ENCODE data around the gene CELSR3. TPM values are rescaled to one million over a fixed set of nuclear protein-coding genes. Genes with fewer than 3 reads are reported as not detected.

Gene CELSR3
- total RNA-seq, 4 donors from 2014 or later = 0.33 to 1.3 (median 0.63) TPM

DNA sequence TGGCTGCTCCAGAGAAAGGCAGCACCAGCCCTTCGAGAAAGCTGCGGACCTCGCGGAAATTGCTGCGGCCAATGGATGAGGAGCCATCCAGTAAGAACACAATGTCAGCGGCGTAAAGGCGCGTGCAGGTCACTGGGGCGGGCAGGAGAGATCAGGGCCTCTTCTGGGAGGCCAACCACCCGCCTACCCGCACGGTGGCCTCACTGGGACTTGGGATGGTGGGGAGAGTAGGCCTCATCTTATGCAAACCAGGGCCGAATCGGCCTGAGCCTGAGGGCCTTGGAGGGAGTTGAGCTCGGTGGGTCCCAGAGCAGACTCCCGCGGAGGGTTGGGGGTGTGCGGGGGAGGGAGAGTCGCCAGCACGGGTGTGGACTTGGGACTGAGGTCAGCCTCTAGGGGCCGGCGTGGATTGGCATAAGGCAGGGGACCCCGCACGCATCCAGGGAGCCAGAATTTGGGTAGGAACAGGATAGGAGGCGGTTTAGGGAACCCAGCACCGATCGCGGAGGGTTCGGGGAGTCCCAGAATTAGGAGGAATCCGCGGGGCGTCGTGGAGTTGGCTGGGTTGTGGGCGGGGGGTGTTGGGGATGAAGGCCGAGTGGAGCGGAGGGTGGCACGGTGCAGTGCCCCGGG lies 68.2 kb downstream of the CELSR3 start:
- H3K4me1 ChIP-seq = peaks cover 37 to 54% (median 43%) of the 10 kb centered on the region in 4 donors
- 37% methylated on average over 38 of the region's 39 CpGs for WGBS
- no peak overlapping the region for H3K27ac ChIP-seq (replicated peaks in 1 of 4)
- intact Hi-C loops (cut with DNase I) = no loop called here
- no peak for DNase-seq (ENCODE audit: extremely low spot score)
- TF ChIP-seq POLR2AphosphoS5 (IDR thresholded peaks at IDR 0.05) = no peak
- TF ChIP-seq, protein P1, sequence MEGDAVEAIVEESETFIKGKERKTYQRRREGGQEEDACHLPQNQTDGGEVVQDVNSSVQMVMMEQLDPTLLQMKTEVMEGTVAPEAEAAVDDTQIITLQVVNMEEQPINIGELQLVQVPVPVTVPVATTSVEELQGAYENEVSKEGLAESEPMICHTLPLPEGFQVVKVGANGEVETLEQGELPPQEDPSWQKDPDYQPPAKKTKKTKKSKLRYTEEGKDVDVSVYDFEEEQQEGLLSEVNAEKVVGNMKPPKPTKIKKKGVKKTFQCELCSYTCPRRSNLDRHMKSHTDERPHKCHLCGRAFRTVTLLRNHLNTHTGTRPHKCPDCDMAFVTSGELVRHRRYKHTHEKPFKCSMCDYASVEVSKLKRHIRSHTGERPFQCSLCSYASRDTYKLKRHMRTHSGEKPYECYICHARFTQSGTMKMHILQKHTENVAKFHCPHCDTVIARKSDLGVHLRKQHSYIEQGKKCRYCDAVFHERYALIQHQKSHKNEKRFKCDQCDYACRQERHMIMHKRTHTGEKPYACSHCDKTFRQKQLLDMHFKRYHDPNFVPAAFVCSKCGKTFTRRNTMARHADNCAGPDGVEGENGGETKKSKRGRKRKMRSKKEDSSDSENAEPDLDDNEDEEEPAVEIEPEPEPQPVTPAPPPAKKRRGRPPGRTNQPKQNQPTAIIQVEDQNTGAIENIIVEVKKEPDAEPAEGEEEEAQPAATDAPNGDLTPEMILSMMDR (IDR thresholded peaks at IDR 0.05) = no peak
- no peak for TF ChIP-seq EP300 (IDR thresholded peaks at IDR 0.05)
- no peak for TF ChIP-seq POLR2A (IDR thresholded peaks at IDR 0.05; ENCODE audit: low read depth)
- H3K36me3 ChIP-seq = peaks cover 6 to 26% (median 23%) of the 10 kb centered on the region in 4 donors
- H3K27me3 ChIP-seq = peaks cover 0 to 38% (median 0%) of the 10 kb centered on the region in 4 donors
- H3K4me3 ChIP-seq = peak overlapping the region; percentile 36 to 54 (median 43)
- no peaks in the 10 kb centered on the region for H3K9me3 ChIP-seq

DNA sequence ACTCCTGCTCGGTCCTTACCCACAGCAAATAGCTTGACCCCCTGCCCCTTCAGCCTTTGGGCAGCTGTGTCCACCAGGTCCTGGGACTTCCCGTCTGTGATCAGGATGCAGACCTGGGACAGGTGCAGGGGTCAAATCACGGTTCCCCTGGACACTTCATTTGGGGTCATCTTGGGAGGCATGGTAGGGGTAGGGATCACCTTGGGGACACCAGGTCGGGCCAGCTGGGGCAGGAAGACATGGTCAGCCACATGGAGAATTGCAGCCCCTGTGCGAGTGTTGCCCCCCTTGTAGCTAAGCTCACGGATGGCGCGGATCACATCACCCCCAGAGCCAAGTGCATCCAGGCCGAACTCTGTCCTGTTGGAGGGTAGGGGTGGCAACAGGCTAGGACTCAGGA lies 69.3 kb downstream of the CELSR3 start:
- Histone ChIP-seq H3K4me3 (no peak overlapping the region), H3K27ac (replicated peaks in 1 of 4) (no peak overlapping the region), H3K4me1 (peaks cover 25 to 42% (median 31%) of the 10 kb centered on the region in 4 donors), H3K9me3 (no peaks in the 10 kb centered on the region), H3K27me3 (peaks cover 0 to 45% (median 0%) of the 10 kb centered on the region in 4 donors), H3K36me3 (peaks cover 0 to 19% (median 11%) of the 10 kb centered on the region in 4 donors)
- intact Hi-C loops (cut with DNase I) = no loop called here
- 88% methylated on average over 5 of the region's 9 CpGs for WGBS
- TF ChIP-seq POLR2A (IDR thresholded peaks at IDR 0.05; ENCODE audit: low read depth) (no peak), EP300 (IDR thresholded peaks at IDR 0.05) (no peak), POLR2AphosphoS5 (IDR thresholded peaks at IDR 0.05) (no peak)
- TF ChIP-seq, protein P1 (IDR thresholded peaks at IDR 0.05) = no peak
- DNase-seq (ENCODE audit: extremely low spot score) = no peak

DNA sequence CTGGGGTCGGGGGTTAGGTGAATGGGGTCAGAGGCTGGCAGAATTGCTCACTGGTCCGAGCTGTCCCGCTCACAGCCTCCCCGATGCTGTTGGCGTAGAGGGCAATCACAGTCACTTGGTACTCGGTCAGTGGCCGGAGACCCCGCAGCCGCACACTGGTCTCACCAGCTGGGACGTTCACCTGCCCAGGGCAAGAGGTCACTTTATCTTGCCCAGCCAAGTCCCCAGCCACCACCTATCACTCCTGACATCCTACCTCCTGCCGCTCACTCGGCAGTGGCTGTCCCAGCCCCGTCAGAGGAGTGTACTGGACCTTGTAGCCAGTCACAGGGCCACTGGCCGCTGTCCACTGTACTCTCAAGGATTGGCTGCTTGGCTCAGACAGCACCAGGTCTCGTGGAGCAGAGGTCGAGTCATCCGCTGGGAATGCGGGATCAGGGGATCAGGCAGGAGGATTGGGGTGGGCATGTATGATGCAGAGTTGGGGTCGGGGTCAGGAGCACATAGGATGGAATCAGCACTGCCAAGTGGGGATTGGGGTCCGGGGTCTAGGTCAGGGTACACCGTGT lies 70.1 kb downstream of the CELSR3 start:
- TF ChIP-seq POLR2AphosphoS5 (IDR thresholded peaks at IDR 0.05) = no peak
- TF ChIP-seq POLR2A (IDR thresholded peaks at IDR 0.05; ENCODE audit: low read depth) = no peak
- TF ChIP-seq, protein P1 (IDR thresholded peaks at IDR 0.05) = no peak
- no peak for TF ChIP-seq EP300 (IDR thresholded peaks at IDR 0.05)
- intact Hi-C loops (cut with DNase I) = no loop called here
- Histone ChIP-seq H3K36me3 (peaks cover 0 to 22% (median 4%) of the 10 kb centered on the region in 4 donors), H3K27me3 (peaks cover 0 to 46% (median 0%) of the 10 kb centered on the region in 4 donors), H3K9me3 (no peaks in the 10 kb centered on the region), H3K27ac (replicated peaks in 1 of 4) (no peak overlapping the region), H3K4me3 (no peak overlapping the region), H3K4me1 (peaks cover 21 to 34% (median 24%) of the 10 kb centered on the region in 4 donors)
- WGBS = 96% methylated on average over 9 of the region's 21 CpGs
- no peak for DNase-seq (ENCODE audit: extremely low spot score)

DNA sequence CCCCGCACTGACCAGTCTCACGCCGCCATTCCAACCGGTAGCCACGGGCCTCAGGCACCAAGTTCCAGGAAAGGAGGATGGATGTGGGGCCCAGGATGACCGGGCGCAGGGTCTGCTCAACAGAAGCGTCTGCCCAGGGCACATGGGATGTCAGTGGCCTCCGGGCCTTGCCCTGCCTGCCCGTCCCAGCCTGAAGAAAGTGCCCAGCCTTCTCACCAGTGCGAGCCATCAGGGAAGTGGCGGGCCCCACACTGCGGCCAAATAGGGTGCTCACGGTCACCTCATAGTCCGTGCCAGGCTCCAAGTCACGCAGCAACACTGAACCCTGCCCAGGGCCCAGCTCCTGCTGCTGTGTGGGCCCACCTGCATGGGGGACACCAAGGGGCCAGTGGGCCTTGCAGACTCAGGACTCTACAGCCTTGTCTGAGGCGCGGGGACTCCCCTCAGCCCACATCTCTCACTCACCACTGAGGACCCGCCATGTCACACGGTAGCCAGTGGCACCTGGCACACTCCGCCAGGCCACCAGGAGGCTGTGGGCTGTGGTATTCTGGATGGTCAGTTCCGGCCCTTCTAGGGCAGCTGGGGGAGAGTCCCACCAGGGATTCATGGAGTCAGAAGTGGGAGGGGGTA lies 70.7 kb downstream of the CELSR3 start:
- H3K27me3 ChIP-seq = peaks cover 0 to 46% (median 0%) of the 10 kb centered on the region in 4 donors
- 85% methylated on average over 9 of the region's 22 CpGs for WGBS
- no peaks in the 10 kb centered on the region for H3K9me3 ChIP-seq
- peaks cover 0 to 23% (median 0%) of the 10 kb centered on the region in 4 donors for H3K36me3 ChIP-seq
- intact Hi-C loops (cut with DNase I) = no loop called here
- no peak overlapping the region for H3K27ac ChIP-seq (replicated peaks in 1 of 4)
- peaks cover 19 to 28% (median 23%) of the 10 kb centered on the region in 4 donors for H3K4me1 ChIP-seq
- TF ChIP-seq POLR2A (IDR thresholded peaks at IDR 0.05; ENCODE audit: low read depth) (no peak), EP300 (IDR thresholded peaks at IDR 0.05) (no peak), POLR2AphosphoS5 (IDR thresholded peaks at IDR 0.05) (no peak)
- TF ChIP-seq, protein P1 (IDR thresholded peaks at IDR 0.05) = no peak
- no peak for DNase-seq (ENCODE audit: extremely low spot score)
- no peak overlapping the region for H3K4me3 ChIP-seq
